ENCODE results near the gene GPER1. TPM values are rescaled to one million over a fixed set of nuclear protein-coding genes. Genes with fewer than 3 reads are reported as not detected.

GPER1 gene
- total RNA-seq, 1 experiment from 2014 or later: 1.2 TPM

GRCh38 chr7:1122832-1123501, 35.1 kb downstream of the GPER1 start:
- Histone ChIP-seq H4K20me1 (ENCODE audit: insufficient read depth) (peaks cover 3% of the 10 kb centered on the region; the same call in 1 of the 2 replicates), H3K79me2 (ENCODE audit: insufficient read depth, low read length) (peaks cover 59% of the 10 kb centered on the region), H3K36me3 (ENCODE audit: control insufficient read depth in 1 of 2, insufficient read depth in 2 of 2, low read length in 2 of 2) (peaks cover 0 to 6% of the 10 kb centered on the region in 2 experiments; a peak in 3 of 4 replicates), H3K27me3 (ENCODE audit: insufficient read depth, low read length) (no peaks in the 10 kb centered on the region), H3K4me3 (replicated peaks in 1 of 2; ENCODE audit: low read depth in 1 of 2, low read length in 2 of 2) (no peak overlapping the region), H2AFZ (ENCODE audit: low read depth, low read length, poor library complexity, severe bottlenecking) (no peak overlapping the region), H3K27ac (ENCODE audit: low read depth, low read length) (no peak overlapping the region), H3K9me2 (ENCODE audit: insufficient read depth) (no peaks in the 10 kb centered on the region), H3K9ac (ENCODE audit: low read length) (no peak overlapping the region), H3K4me1 (ENCODE audit: control insufficient read depth in 1 of 2, insufficient read depth in 2 of 2, low read length in 2 of 2) (no peaks in the 10 kb centered on the region), H3K4me2 (ENCODE audit: low read length) (no peak overlapping the region), H3K9me3 (ENCODE audit: control insufficient read depth in 1 of 2, insufficient read depth in 1 of 2, low read depth in 1 of 2, low read length in 2 of 2) (no peaks in the 10 kb centered on the region)
- intact Hi-C loops (cut with micrococcal nuclease): no loop called here
- DNase-seq (ENCODE audit: low read depth, low spot score): no peak
- ATAC-seq: no peak
- ChIA-PET POLR2A (no interaction called here), CTCF (interaction anchor here (1.4 kb wide), 1 partner anchor 130 kb away, joined by 5 read pairs; no protein-coding TSS in a partner anchor), RAD21 (ENCODE audit: low non-redundant PET in 1 of 2, low total read pairs in 2 of 2, uncharacterized antibody in 2 of 2, unreplicated experiment in 2 of 2) (no interaction called here)
- BruUV-seq (replicated peaks): no TSS peak
- TF ChIP-seq SRF (IDR thresholded peaks at IDR 0.05; ENCODE audit: low read depth) (no peak), ZBTB33 (IDR thresholded peaks at IDR 0.05; ENCODE audit: extremely low read depth, insufficient replicate concordance, low read length) (no peak), MAX (IDR thresholded peaks at IDR 0.05) (no peak), ELF1 (IDR thresholded peaks at IDR 0.05; ENCODE audit: borderline replicate concordance, low read depth) (no peak), RAD21 (IDR thresholded peaks at IDR 0.05; ENCODE audit: low read depth) (no peak), ATF3 (IDR thresholded peaks at IDR 0.05) (no peak), EZH2phosphoT487 (IDR thresholded peaks at IDR 0.05; ENCODE audit: borderline replicate concordance) (no peak), ZFX (IDR thresholded peaks at IDR 0.05) (no peak), ZNF274 (IDR thresholded peaks at IDR 0.05; ENCODE audit: low read depth, low read length) (no peak), TCF7L2 (IDR thresholded peaks at IDR 0.05; ENCODE audit: borderline replicate concordance, extremely low read depth, insufficient read depth, insufficient read length) (no peak)
- TF ChIP-seq, protein P1, sequence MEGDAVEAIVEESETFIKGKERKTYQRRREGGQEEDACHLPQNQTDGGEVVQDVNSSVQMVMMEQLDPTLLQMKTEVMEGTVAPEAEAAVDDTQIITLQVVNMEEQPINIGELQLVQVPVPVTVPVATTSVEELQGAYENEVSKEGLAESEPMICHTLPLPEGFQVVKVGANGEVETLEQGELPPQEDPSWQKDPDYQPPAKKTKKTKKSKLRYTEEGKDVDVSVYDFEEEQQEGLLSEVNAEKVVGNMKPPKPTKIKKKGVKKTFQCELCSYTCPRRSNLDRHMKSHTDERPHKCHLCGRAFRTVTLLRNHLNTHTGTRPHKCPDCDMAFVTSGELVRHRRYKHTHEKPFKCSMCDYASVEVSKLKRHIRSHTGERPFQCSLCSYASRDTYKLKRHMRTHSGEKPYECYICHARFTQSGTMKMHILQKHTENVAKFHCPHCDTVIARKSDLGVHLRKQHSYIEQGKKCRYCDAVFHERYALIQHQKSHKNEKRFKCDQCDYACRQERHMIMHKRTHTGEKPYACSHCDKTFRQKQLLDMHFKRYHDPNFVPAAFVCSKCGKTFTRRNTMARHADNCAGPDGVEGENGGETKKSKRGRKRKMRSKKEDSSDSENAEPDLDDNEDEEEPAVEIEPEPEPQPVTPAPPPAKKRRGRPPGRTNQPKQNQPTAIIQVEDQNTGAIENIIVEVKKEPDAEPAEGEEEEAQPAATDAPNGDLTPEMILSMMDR (IDR thresholded peaks at IDR 0.05 in 2 of 3, conservative IDR thresholded peaks at IDR 0.05 in 1 of 3; ENCODE audit: borderline replicate concordance in 1 of 3, insufficient read depth in 1 of 3, low read depth in 2 of 3, low read length in 2 of 3): no peak
- TF ChIP-seq, protein P2, sequence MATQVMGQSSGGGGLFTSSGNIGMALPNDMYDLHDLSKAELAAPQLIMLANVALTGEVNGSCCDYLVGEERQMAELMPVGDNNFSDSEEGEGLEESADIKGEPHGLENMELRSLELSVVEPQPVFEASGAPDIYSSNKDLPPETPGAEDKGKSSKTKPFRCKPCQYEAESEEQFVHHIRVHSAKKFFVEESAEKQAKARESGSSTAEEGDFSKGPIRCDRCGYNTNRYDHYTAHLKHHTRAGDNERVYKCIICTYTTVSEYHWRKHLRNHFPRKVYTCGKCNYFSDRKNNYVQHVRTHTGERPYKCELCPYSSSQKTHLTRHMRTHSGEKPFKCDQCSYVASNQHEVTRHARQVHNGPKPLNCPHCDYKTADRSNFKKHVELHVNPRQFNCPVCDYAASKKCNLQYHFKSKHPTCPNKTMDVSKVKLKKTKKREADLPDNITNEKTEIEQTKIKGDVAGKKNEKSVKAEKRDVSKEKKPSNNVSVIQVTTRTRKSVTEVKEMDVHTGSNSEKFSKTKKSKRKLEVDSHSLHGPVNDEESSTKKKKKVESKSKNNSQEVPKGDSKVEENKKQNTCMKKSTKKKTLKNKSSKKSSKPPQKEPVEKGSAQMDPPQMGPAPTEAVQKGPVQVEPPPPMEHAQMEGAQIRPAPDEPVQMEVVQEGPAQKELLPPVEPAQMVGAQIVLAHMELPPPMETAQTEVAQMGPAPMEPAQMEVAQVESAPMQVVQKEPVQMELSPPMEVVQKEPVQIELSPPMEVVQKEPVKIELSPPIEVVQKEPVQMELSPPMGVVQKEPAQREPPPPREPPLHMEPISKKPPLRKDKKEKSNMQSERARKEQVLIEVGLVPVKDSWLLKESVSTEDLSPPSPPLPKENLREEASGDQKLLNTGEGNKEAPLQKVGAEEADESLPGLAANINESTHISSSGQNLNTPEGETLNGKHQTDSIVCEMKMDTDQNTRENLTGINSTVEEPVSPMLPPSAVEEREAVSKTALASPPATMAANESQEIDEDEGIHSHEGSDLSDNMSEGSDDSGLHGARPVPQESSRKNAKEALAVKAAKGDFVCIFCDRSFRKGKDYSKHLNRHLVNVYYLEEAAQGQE (IDR thresholded peaks at IDR 0.05; ENCODE audit: low read depth): no peak
